HG03432 (cell line): ENCODE results near the gene KLHL36.
"Not testable (repeated sequence)": the region's sequence is repeated elsewhere in the genome, so short reads cannot be mapped to it uniquely, and the experiment has no call there.

Experiments
- ATAC-seq: cut with Tn5 transposase; IDR thresholded peaks from one replicate; pipeline ENCODE4 v1.9.1; 2021; ENCODE audit warnings: mild to moderate bottlenecking, moderate library complexity; ENCODE audit not compliant: unreplicated experiment

The KLHL36 gene

GRCh38 chr16:84690088-84690819, 41.9 kb downstream of the KLHL36 start:
- no peak for ATAC-seq

GRCh38 chr16:84692451-84693214, 44.3 kb downstream of the KLHL36 start:
- no peak for ATAC-seq

GRCh38 chr16:84693869-84694268, 45.6 kb downstream of the KLHL36 start:
- not testable (repeated sequence) for ATAC-seq

GRCh38 chr16:84694980-84695379, 46.7 kb downstream of the KLHL36 start:
- ATAC-seq = no peak

GRCh38 chr16:84699147-84699711, 50.9 kb downstream of the KLHL36 start:
- no peak for ATAC-seq

GRCh38 chr16:84699712-84700445, 51.6 kb downstream of the KLHL36 start, which contains the start of gene USP10:
TSS of gene USP10 (plus strand) at chr16:84700000. CDS start at chr16:84700091, 91 bp downstream.
- peak; percentile 76 for ATAC-seq

- ATAC-seq = peak; percentile 20
Observed at GRCh38 chr16:84700446-84701300, 52.4 kb downstream of the KLHL36 start.

GRCh38 chr16:84703681-84704080, 55.4 kb downstream of the KLHL36 start:
- no peak for ATAC-seq

GRCh38 chr16:84704253-84704652, 55.9 kb downstream of the KLHL36 start:
- ATAC-seq = no peak

GRCh38 chr16:84706856-84707255, 58.5 kb downstream of the KLHL36 start:
- ATAC-seq = no peak

- no peak for ATAC-seq
Observed at GRCh38 chr16:84709609-84710008, 61.3 kb downstream of the KLHL36 start.

GRCh38 chr16:84710686-84711085, 62.4 kb downstream of the KLHL36 start:
- ATAC-seq = no peak
